Mononuclear cell (primary cell): ENCODE measurements around the gene LRRC8C. TPM values are rescaled to one million over a fixed set of nuclear protein-coding genes. Genes with fewer than 3 reads are reported as not detected.

Source experiments
- H3K27me3 ChIP-seq: 2 replicates; pipeline ENCODE4 v1.6.0; 2011; ENCODE audit warnings: low read length, control low read depth; ENCODE audit not compliant: insufficient read depth
- H3K4me1 ChIP-seq: 2 replicates; pipeline ENCODE4 v1.5.1; 2011; ENCODE audit warnings: mild to moderate bottlenecking, low read length, control low read depth; ENCODE audit not compliant: insufficient read depth
- H3K4me3 ChIP-seq: 2 replicates; pipeline ENCODE4 v1.5.1; 2011; ENCODE audit warnings: mild to moderate bottlenecking, low read length, moderate library complexity
- H3K9me3 ChIP-seq: 2 replicates; pipeline ENCODE4 v1.5.1; 2011; ENCODE audit warnings: low read depth, mild to moderate bottlenecking, control low read depth, low read length
- total RNA-seq: library from RNA; depleted of rRNA; stranded (reverse); fragments of >200 nt; gene quantifications from one replicate; pipeline ENCODE4 v1.2.3, GENCODE V29; 2012

LRRC8C gene
- total RNA-seq, 1 donor = 46.0 TPM

DNA sequence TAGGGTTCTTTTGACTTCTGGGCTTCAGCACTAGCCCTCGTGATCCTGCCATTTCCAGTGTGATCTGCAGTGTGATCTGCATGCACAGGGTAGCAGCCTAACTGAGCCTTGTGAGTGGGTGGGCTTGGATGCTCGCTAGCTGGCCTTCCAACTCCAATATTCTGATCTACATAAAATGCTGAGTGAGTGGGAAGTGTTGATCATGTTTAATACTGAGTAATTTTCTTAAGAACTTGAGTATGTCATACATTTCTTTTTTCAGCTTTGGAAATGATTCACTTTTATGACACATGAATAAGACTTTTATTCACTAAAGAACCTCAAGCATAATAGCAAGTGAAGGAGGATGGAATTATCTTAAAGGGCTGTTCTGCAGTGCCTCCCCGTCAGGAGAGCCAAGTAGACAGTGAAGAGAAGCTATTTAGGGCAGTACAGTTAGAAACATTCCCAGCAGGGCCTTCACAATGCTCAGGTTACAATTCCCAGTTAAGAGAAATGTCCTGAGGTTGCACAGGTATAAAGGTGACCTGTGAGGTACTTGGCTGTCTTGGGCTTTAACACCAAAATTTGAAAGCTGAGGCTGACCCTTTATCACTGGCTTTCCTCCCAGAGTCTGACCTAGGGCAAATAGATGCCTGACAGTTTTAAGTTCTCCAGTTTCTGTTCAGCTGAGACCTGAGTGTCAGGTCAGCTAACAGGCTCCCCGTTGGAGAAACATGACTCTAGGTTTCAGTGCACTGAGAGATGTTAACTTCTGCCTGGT lies 29.1 kb upstream of the LRRC8C start:
- Histone ChIP-seq H3K27me3 (no peaks in the 10 kb centered on the region), H3K4me3 (no peak overlapping the region), H3K9me3 (no peaks in the 10 kb centered on the region), H3K4me1 (peaks cover 52% of the 10 kb centered on the region)

DNA sequence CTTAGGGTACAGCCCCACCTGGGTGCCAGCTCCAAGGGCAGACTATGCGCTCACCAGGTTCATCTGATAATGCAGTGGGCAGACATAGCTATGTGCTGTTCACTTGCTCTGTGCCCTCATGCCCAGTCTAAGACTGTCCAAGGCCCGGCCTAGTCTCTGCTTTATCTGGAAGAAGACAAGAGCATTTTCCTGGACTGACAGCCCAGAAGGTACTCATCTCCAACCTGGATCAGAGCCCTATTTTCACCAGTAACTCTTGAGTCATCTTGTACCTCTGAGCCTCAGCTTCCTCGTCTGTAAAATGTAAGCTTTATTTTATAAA lies 28.5 kb upstream of the LRRC8C start:
- no peaks in the 10 kb centered on the region for H3K27me3 ChIP-seq
- H3K9me3 ChIP-seq = no peaks in the 10 kb centered on the region
- peaks cover 57% of the 10 kb centered on the region for H3K4me1 ChIP-seq
- H3K4me3 ChIP-seq = no peak overlapping the region

DNA sequence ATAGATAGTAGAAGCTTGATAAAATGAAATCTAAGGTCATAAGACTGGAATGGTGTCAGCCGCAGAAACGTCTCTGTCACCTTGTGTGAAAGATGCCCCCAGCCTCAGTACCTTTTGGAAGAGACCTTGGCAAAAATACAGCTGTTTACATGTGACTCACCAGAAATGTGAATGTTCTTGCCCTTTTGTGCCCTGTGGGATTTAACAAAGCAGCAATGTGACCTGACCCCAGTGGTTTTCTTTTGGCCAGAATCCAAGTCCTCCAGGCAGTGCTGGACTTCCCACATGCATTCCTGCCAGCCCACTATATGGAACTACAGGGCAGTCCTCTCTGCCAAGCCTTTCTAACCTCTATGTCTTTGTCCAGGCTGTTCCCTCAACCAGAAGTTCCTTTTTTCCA lies 27.2 kb upstream of the LRRC8C start:
- Histone ChIP-seq H3K4me3 (no peak overlapping the region), H3K4me1 (peaks cover 70% of the 10 kb centered on the region)

DNA sequence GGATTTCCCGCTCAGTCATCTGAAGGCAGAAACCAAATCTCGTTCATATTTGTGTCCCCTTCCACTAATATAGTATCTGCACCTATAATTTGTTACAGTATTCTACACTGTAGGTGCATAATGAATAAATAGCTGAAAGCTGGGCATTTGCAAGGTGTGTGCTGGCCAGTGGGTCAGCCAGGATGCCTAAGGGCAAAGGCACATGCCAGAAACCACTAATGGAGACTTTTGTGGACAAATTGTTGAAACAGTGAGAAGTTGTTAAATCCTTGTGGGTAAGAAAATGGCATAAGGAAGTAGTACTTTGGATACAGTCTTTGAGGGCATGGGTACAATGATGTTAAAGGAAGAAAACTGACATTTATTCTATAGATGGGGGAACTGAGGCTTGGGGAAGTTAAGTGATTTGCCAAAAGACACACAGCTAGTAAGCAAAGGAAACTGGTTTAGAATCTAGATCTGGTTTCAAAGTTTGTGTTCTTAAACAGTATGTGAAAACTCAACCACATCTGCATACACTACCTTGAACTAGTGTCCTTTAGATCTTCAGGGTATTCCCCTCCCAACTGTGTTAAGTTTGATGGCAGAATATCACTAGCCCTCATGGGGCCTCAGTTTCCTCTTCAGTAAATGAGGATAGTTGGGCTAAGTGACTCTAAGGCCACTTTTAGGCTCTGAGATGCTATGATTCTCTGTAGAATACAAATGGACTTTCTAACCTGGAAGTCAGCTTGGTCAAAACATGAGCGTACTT lies 26.5 kb upstream of the LRRC8C start:
- Histone ChIP-seq H3K9me3 (no peaks in the 10 kb centered on the region), H3K27me3 (no peaks in the 10 kb centered on the region), H3K4me3 (no peak overlapping the region), H3K4me1 (peaks cover 75% of the 10 kb centered on the region)

More for the DNA sequence above, 27.2 kb upstream of the LRRC8C start:
- Histone ChIP-seq H3K9me3 (no peaks in the 10 kb centered on the region), H3K27me3 (no peaks in the 10 kb centered on the region)

DNA sequence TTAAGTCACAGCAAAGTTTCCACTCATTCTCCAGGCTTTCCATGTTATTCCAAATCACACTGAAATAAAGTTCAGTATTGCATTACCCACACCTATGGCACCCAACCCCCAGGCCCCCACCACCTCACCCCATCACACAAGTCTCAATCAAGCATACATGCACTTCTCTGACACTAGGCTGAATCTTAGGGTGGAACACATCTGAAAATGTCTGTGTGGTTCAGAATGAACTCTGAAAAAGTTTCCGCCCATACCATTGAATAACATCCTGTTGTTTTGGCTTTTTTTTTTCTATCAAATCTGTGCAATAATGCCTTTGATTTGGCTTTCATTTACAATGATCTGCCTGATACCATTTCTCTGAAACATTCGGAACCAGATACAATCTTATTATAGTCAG lies 25.8 kb upstream of the LRRC8C start:
- H3K4me1 ChIP-seq = peaks cover 78% of the 10 kb centered on the region
- no peak overlapping the region for H3K4me3 ChIP-seq
- no peaks in the 10 kb centered on the region for H3K27me3 ChIP-seq
- H3K9me3 ChIP-seq = no peaks in the 10 kb centered on the region

DNA sequence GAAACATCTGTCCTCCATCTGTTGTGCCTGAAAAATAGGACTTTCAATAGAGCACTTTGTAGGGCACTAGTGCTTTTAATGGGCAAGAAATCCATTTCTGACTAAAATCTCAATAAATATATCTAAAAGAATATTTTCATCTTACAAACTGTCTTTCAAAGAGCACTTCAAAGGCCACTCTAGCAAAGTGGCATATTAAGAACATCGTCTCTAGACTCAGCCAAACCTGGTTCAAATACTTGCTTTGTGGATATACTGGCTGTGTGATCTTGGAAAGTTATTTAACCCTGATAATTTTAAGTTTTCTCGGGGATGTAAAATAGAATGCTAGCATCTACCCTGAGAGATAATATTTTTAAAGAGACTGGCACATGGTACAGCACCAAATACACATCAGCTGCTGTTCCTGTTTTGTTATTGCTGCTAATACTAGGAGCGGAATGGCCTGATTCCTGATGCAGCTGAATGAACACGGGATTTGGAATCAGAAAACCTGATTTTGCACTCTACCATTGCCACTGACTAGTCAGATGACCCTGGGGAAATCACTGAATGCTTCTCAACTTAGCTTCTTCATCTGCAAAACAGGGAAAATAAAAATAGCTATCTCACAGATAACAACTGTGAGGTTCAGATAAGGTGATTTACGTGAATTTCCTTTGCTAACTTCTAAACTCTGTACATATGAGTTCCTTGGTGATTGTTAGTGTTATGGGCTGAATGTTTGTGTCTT lies 25.2 kb upstream of the LRRC8C start:
- no peak overlapping the region for H3K4me3 ChIP-seq
- H3K9me3 ChIP-seq = no peaks in the 10 kb centered on the region
- no peaks in the 10 kb centered on the region for H3K27me3 ChIP-seq
- H3K4me1 ChIP-seq = peaks cover 82% of the 10 kb centered on the region

DNA sequence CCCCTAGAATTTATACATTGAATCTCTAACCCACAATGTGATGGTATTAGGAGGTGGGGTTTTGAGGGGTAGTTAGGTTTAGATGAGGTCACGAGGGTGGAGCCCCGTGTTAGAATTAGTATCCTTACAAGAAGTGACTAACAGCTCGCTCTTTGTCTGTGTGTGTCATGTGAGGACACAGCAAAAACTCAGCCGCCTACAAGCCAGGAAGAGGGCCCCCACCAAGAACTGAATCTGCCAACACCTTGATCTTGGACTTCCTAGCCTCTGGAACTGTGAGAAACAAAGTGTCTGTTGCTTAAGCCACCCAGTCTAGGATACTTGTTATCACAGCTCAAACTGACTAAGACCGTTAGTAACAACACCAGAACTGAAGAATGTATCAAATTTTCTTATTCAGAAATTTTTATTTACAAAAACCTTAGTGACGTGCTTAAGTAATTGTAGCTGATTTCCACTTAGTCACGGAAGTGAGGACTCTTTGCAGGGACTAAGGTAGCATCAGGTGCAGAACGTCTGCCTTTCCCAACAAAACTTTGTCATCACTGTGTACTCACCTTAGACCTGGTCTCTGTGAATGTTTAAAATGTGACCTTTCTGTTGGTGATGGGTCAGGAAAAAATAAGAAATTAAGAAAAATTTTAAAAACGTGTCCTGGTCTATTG lies 24.5 kb upstream of the LRRC8C start:
- Histone ChIP-seq H3K27me3 (no peaks in the 10 kb centered on the region), H3K4me1 (peaks cover 75% of the 10 kb centered on the region), H3K9me3 (no peaks in the 10 kb centered on the region), H3K4me3 (no peak overlapping the region)

DNA sequence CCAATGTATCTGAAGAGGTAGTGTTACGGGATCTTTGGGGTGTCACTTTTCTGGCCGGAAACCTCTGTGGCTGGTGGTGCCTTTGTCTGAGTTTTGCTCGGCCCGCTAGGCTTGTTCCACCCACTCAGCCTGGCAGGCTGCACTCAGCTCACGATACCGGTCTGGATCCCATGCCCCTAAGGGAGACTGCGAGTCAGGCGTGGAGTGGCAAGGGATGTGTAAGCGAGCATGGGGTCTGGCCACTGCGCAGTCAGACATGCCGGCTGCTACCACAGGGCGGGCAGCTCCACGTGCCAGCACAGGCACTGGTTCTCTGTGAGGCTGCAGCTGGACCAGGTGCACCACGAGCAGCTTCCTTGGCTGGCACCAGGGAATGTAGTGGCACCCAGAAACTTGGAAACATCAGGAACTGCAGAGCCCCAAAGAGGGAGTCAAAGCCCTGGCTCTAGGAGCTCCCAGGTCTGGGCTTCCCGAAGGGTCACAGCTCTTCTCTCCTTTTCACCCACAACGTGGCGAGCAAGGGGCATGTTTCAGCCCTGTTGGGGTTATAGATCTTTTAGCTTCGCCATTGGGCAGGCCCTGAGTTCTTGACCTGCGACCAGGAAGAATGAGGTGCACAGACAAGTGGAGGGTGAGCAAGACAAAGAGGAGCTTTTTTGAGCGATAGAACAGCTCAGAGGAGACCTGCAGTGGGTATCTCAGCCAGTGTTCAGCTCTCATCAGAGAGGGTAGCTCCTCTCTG lies 23.8 kb upstream of the LRRC8C start:
- H3K4me1 ChIP-seq = peaks cover 69% of the 10 kb centered on the region
- H3K4me3 ChIP-seq = no peak overlapping the region
- no peaks in the 10 kb centered on the region for H3K9me3 ChIP-seq
- no peaks in the 10 kb centered on the region for H3K27me3 ChIP-seq

DNA sequence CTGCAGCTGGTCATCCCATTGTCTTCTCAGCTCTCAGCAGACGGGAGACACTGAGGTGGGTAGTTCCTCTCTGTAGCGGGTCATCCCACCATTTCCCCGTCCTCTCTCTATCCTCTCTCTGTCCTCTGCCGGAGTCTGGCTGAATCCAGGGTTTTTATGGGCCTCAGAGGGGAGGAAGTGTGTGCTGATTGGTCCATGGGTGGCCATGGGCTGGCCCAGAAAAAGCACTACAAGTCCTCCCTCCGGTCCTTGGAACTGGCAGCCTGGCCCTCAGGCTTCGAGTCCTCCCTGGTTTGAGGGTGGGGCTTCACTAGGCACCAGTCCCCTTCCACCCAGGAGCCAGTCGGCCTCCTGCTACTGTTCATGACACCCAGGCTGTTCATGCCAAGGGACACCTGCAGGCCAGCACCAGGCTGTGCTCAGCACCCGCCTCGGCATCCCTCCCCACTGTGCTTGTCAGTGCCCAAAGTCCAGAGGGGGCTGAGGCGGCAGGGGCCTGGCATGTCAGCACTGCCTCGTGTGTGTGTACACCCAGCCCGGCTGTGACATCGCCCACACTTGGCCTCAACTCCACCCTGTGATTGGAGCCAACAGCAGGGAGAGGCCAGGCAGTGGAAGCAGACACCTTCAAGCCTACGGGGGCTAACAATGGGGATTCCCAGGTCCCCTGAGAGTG lies 23.0 kb upstream of the LRRC8C start:
- Histone ChIP-seq H3K9me3 (no peaks in the 10 kb centered on the region), H3K4me3 (no peak overlapping the region), H3K4me1 (peaks cover 64% of the 10 kb centered on the region), H3K27me3 (no peaks in the 10 kb centered on the region)

DNA sequence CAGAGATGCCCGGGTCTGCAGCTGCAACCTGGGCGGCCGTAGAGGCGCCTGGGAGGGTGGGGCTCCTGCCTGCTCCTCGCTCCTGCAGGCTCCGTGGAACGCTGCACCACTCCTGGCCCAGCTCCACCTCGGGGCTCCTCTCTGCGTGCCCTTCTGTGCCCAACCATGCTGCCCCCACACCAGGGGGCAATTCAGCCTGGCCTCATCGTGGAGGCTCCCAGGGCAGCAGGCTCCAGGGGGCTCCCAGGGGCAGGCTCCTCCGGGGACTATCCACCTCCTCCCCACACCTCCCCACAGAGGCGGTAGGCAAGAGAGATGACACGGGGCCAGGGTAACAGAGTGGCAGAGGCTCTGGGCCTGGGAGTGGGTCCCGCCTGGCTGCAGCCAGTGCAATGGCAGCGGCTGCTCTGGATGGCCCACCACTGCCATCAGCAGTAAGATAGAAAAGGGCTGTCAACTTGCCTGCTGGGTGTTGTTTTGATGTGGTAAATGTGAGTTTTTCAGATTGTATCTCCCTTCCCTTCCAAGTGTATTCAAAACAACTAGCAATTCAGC lies 22.4 kb upstream of the LRRC8C start:
- peaks cover 59% of the 10 kb centered on the region for H3K4me1 ChIP-seq

DNA sequence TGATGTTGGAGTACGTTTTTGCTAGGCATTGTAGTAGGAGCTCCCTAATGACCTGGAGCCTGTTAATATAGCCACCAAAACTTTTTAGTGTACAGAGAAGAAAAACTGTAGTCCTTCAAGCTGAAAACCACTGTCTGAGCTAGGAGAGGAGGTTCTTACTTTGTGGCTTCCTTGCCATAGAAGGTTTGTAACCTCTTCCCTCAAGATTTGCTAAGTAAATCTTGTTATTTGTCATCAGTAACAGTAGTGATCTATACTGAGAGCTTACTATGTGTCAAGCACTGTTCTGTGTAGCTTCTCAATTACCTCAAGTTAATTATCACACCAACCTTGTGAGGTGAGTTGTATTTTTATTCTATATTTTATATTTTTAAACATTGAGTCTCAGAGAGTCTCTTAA lies 21.2 kb upstream of the LRRC8C start:
- Histone ChIP-seq H3K27me3 (no peaks in the 10 kb centered on the region), H3K4me3 (no peak overlapping the region), H3K9me3 (no peaks in the 10 kb centered on the region), H3K4me1 (peaks cover 47% of the 10 kb centered on the region)

More for the DNA sequence above, 22.4 kb upstream of the LRRC8C start:
- Histone ChIP-seq H3K27me3 (no peaks in the 10 kb centered on the region), H3K4me3 (no peak overlapping the region), H3K9me3 (no peaks in the 10 kb centered on the region)

DNA sequence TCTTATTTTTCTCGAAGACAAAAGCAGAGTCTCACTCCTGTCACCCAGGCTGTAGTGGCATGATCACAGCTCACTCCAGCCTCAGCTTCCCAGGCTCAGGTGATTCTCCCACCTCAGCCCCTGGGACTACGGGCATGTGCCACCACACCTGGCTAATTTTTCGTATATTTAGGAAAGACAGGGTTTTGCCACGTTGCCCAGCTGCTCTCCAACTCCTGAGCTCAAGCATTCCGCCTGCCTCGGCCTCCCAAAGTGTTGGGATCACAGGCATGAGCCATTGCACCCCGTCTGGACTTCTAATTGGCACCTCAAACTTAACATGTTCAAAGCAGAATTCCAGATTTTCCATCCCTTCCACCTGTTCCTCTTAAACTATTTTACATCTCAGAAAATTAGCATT lies 19.0 kb upstream of the LRRC8C start:
- no peak overlapping the region for H3K4me3 ChIP-seq
- peaks cover 30% of the 10 kb centered on the region for H3K4me1 ChIP-seq
- H3K9me3 ChIP-seq = no peaks in the 10 kb centered on the region
- no peaks in the 10 kb centered on the region for H3K27me3 ChIP-seq

DNA sequence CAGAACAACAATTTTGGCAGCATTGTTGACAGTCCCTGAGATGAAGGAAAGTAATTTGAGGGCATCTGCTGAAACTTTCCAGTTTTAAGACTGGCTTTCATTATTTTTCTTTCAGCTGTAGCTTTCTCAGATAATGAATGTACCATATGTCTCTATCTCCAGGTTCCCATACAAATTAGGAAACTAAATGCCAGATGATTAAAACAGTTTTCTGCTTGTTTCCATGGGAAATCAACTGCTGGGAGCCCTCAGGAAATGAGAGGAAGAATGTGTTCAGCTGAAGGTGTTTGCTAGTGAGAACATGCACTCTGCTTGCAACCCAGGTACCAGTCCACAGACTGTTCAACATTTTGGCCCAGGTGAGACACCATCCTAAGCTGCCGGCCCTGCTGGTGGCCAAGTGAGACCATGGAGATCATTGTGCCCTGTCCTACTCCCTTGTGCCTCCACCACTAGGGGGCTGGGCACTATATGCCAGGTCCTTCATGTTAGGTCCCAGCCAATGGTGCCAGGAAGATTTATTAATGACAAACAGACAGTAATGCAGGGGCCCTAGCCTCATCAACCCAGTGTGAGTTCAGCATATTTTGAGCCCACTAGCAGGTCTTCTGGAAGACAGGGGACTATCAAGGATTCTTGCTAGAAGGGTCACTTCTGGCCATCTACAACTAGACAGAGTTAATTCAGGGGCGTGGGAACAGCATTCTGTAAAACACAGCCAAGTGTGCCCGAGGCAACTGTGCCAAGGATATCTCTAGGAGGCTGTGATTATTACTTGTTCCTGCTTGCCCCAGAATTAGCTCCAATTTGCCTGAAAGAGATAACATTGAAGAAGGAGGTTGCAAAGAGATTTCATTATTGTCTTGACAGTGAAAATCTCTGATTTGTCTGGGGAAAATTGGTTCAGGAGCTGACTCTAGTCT lies 17.0 kb upstream of the LRRC8C start:
- H3K9me3 ChIP-seq = no peaks in the 10 kb centered on the region
- no peaks in the 10 kb centered on the region for H3K27me3 ChIP-seq
- H3K4me1 ChIP-seq = peaks cover 12% of the 10 kb centered on the region
- H3K4me3 ChIP-seq = no peak overlapping the region
